ENCODE results near the gene PLEKHA3. TPM values are rescaled to one million over a fixed set of nuclear protein-coding genes. Genes with fewer than 3 reads are reported as not detected.

Gene PLEKHA3
- total and polyA plus RNA-seq, 9 of the 15 experiments (the other 6 are each of a cell fraction or from before 2014, with no cell fraction given), result 2.3 to 23.4 (median 10.5) TPM

- TF ChIP-seq ZBTB40 (IDR thresholded peaks at IDR 0.05), result peak; percentile 73
- TF ChIP-seq ZBTB40 (CRISPR knock-in tag; IDR thresholded peaks at IDR 0.05), result no peak
- 0 out of 2 replicates have a peak, but pooled peaks have one; percentile 18 for TF ChIP-seq LEF1 (IDR thresholded peaks at IDR 0.05)
- TF ChIP-seq RREB1 (CRISPR knock-in tag; IDR thresholded peaks at IDR 0.05), result peak; percentile 74
- TF ChIP-seq CREB3 (tag; conservative IDR thresholded peaks at IDR 0.05; ENCODE audit: low read depth), result peak; percentile 21; the same call in 1 of the 2 replicates
These were observed 1.6 kb upstream of the PLEKHA3 start, which contains the start of gene FKBP7 (continued) for GRCh38 chr2:178478439-178479274.
